GM12878 (cell line): ENCODE measurements around the gene DIP2B. TPM values are rescaled to one million over a fixed set of nuclear protein-coding genes. Genes with fewer than 3 reads are reported as not detected.

Experiments used
- ATAC-seq: fragments of 200-7000 bp; cut with Tn5 transposase; 3 replicates; pipeline ENCODE4 v1.9.1; 2020; ENCODE audit warnings: mild to moderate bottlenecking, moderate library complexity
- BruUV-seq: library from RNA; stranded (reverse); fragments of 400-500 nt; replicated peaks from 2 replicates; lab custom pipeline; 2021; lab: Mats Ljungman, UMichigan
- CTCF ChIA-PET: fragments of 300-600 bp; sonication (Branson Sonifier 250); formaldehyde crosslinking; extraction: SDS; loops from one replicate; lab custom pipeline; 2021; ENCODE audit warnings: inconsistent platforms; lab: Yijun Ruan, JAX
- POLR2A ChIA-PET: fragments of 350-600 bp; formaldehyde crosslinking; extraction: SDS; loops from one replicate; lab custom pipeline; 2021; ENCODE audit warnings: inconsistent platforms; lab: Charles Lee
- RAD21 ChIA-PET: fragments of 300-600 bp; sonication (Branson Sonifier 250); formaldehyde crosslinking; loops from one replicate; lab custom pipeline; 2023; ENCODE audit warnings: antibody characterized with exemption; ENCODE audit not compliant: unreplicated experiment; lab: Charles Lee
- SMC1A ChIA-PET: fragments of 300-600 bp; sonication (Branson Sonifier 250); formaldehyde crosslinking; loops from one replicate; lab custom pipeline; 2023; ENCODE audit not compliant: unreplicated experiment, uncharacterized antibody; lab: Charles Lee
- DNase-seq: peaks from one replicate; pipeline ENCODE4 v3.0.0-alpha.2; 2011; ENCODE audit warnings: low read depth, low spot score
- FAIRE-seq: peaks from 3 replicates; lab custom pipeline; 2011; peaks lifted over from hg19 to GRCh38; lab: Jason Lieb, UNC
- H2AFZ ChIP-seq: 2 replicates; pipeline ENCODE4 v1.6.0; 2011; ENCODE audit warnings: low read depth, low read length, control low read depth; ENCODE audit not compliant: control insufficient read depth
- H3K27ac ChIP-seq: 2 replicates; pipeline ENCODE4 v1.5.1; 2011; ENCODE audit warnings: control low read depth; ENCODE audit not compliant: control insufficient read depth, insufficient read depth
- H3K27me3 ChIP-seq, 2 experiments: replicated peaks in 1 of 2; 2 replicates each; pipeline versions ENCODE4 v1.6.0 to v1.6.1; 2011; ENCODE audit warnings: low read length in 1 of 2; ENCODE audit not compliant: control insufficient read depth in 2 of 2, insufficient read depth in 2 of 2
- H3K36me3 ChIP-seq, 2 experiments: 2 replicates each; pipeline ENCODE4 v1.5.1; 2011; ENCODE audit warnings: low read length in 1 of 2; ENCODE audit not compliant: control insufficient read depth in 2 of 2, insufficient read depth in 2 of 2
- H3K4me1 ChIP-seq: 2 replicates; pipeline ENCODE4 v1.6.1; 2011; ENCODE audit warnings: mild to moderate bottlenecking, low read length, moderate library complexity, mixed read lengths; ENCODE audit not compliant: control insufficient read depth, insufficient read depth
- H3K4me2 ChIP-seq: 2 replicates; pipeline ENCODE4 v1.6.0; 2011; ENCODE audit warnings: control low read depth; ENCODE audit not compliant: control insufficient read depth, insufficient read depth
- H3K4me3 ChIP-seq: fragments of 200-600 bp; sonication (generic); 2 replicates; pipeline ENCODE4 v1.5.1; 2016
- H3K79me2 ChIP-seq: 2 replicates; pipeline ENCODE4 v1.6.0; 2011; ENCODE audit warnings: low read length; ENCODE audit not compliant: control insufficient read depth, insufficient read depth
- H3K9ac ChIP-seq: 2 replicates; pipeline ENCODE4 v1.8.0; 2011; ENCODE audit warnings: low read length, control low read depth, mixed read lengths; ENCODE audit not compliant: control insufficient read depth, insufficient read depth
- H3K9me3 ChIP-seq: replicated peaks from 3 replicates; pipeline ENCODE4 v1.5.1; 2011; ENCODE audit warnings: mild to moderate bottlenecking, low read length; ENCODE audit not compliant: control insufficient read depth, insufficient read depth
- H4K20me1 ChIP-seq: 2 replicates; pipeline ENCODE4 v1.6.0; 2011; ENCODE audit not compliant: control insufficient read depth, insufficient read depth
- BMI1 ChIP-seq: fragments of 450-650 bp; IDR thresholded peaks from 2 replicates; pipeline ENCODE4 v1.6.1; 2016; ENCODE audit warnings: mild to moderate bottlenecking, moderate library complexity, borderline replicate concordance
- BRCA1 ChIP-seq: IDR thresholded peaks from 2 replicates; pipeline ENCODE4 v1.6.1; 2011; ENCODE audit warnings: low read depth, low read length, improper control_type of control experiment
- CBFB ChIP-seq: IDR thresholded peaks from 2 replicates; pipeline ENCODE4 v1.6.1; 2016; ENCODE audit warnings: antibody characterized with exemption, low read depth
- CBX5 ChIP-seq: sonication (generic); IDR thresholded peaks from 2 replicates; pipeline ENCODE4 v1.6.1; 2016; ENCODE audit warnings: low read depth, moderate library complexity, mild to moderate bottlenecking, inconsistent platforms
- CEBPB ChIP-seq, 2 experiments: fragments of 150-350 bp in 1 of 2; IDR thresholded peaks; 2 replicates each; pipeline ENCODE4 v1.6.1; 2012 to 2014; ENCODE audit warnings: low read depth in 2 of 2, low read length in 2 of 2, borderline replicate concordance in 1 of 2, inconsistent platforms in 1 of 2
- FOS ChIP-seq: IDR thresholded peaks from 3 replicates; pipeline ENCODE4 v1.6.1; 2011; ENCODE audit warnings: borderline replicate concordance; ENCODE audit not compliant: insufficient read length; ENCODE audit errors: extremely low read depth
- KLF5 ChIP-seq: fragments of 450-650 bp; IDR thresholded peaks from 2 replicates; pipeline ENCODE4 v1.6.1; 2014; ENCODE audit warnings: mild to moderate bottlenecking; ENCODE audit not compliant: partially characterized antibody
- MTA2 ChIP-seq: fragments of 450-650 bp; IDR thresholded peaks from 2 replicates; pipeline ENCODE4 v1.6.1; 2016; ENCODE audit warnings: low read depth, mild to moderate bottlenecking, moderate library complexity
- NBN ChIP-seq: fragments of 450-650 bp; IDR thresholded peaks from 2 replicates; pipeline ENCODE4 v1.6.1; 2016
- NFYA ChIP-seq: IDR thresholded peaks from 2 replicates; pipeline ENCODE4 v1.6.1; 2011; ENCODE audit warnings: low read depth, mild to moderate bottlenecking, low read length, improper control_type of control experiment, borderline replicate concordance
- NRF1 ChIP-seq: conservative IDR thresholded peaks from 2 replicates; pipeline ENCODE4 v1.6.1; 2011; ENCODE audit warnings: mild to moderate bottlenecking, low read depth, low read length, improper control_type of control experiment
- POLR2A ChIP-seq: IDR thresholded peaks from 2 replicates; pipeline ENCODE4 v1.6.1; 2011; ENCODE audit warnings: low read depth, mild to moderate bottlenecking, low read length
- RAD21 ChIP-seq: IDR thresholded peaks from 2 replicates; pipeline ENCODE4 v1.6.1; 2011; ENCODE audit warnings: mild to moderate bottlenecking, low read depth, low read length, moderate library complexity; ENCODE audit not compliant: insufficient read depth
- TAF1 ChIP-seq: IDR thresholded peaks from 2 replicates; pipeline ENCODE4 v1.6.1; 2011; ENCODE audit warnings: mild to moderate bottlenecking, low read depth, low read length, borderline replicate concordance
- ZBED1 ChIP-seq: IDR thresholded peaks from 2 replicates; pipeline ENCODE4 v1.6.1; 2016; ENCODE audit warnings: borderline replicate concordance
- ZNF622 ChIP-seq: fragments of 450-650 bp; IDR thresholded peaks from 2 replicates; pipeline ENCODE4 v1.6.1; 2017; ENCODE audit warnings: mild to moderate bottlenecking, inconsistent platforms
- ZZZ3 ChIP-seq: IDR thresholded peaks from 2 replicates; pipeline ENCODE4 v1.6.1; 2011; ENCODE audit warnings: low read depth; ENCODE audit not compliant: control insufficient read depth, insufficient read length
- WGBS: methylation state at CpG from one replicate; pipeline ENCODE4 v1.1.6; 2016; ENCODE audit warnings: low lambda C conversion rate; ENCODE audit not compliant: insufficient replicate concordance, insufficient coverage; ENCODE audit errors: missing lambda C conversion rate; 5-methylcytosine and 5-hydroxymethylcytosine counted together
- in situ Hi-C: fragments of 300-500 bp; cut with MboI; formaldehyde crosslinking; loops from 9 replicates; pipeline ENCODE4 v1.14.3; 2018; ENCODE audit warnings: mixed read lengths
- intact Hi-C: fragments of 100-400 bp; cut with micrococcal nuclease; formaldehyde crosslinking; loops from one replicate; pipeline ENCODE4 v1.14.2; 2022; ENCODE audit not compliant: unreplicated experiment
- polyA plus RNA-seq, 11 experiments: library from polyadenylated mRNA; depleted of rRNA in 4 of 11; unstranded in 6 of 11; stranded (reverse) in 5 of 11; fragments of >200 nt; fragmentation: Nextera tagmentation in 4 of 11; fragmentation: Illumina TruSeq in 1 of 11; extraction: Ambion mirVana in 4 of 11; extraction: Trizol in 1 of 11; gene quantifications; 1 replicate in 1 of 11; 2 replicates in 10 of 11; pipeline versions ENCODE4 v1.2.1 to v1.2.3, GENCODE V29; 2011 to 2016; ENCODE audit warnings: inconsistent platforms in 2 of 11, missing spikeins in 2 of 11, low read depth in 1 of 11
- total RNA-seq, 4 experiments: library from RNA; depleted of rRNA in 3 of 4; stranded (reverse); fragments of >200 nt in 3 of 4; fragmentation: Illumina TruSeq in 1 of 4; extraction: Trizol in 1 of 4; gene quantifications; 2 replicates each; pipeline versions ENCODE4 v1.2.1 to v1.2.3, GENCODE V29; 2013 to 2021
- TF ChIP-seq, protein P1 (sequence below): fragments of 450-650 bp; IDR thresholded peaks from 2 replicates; pipeline ENCODE4 v1.6.1; 2017; ENCODE audit warnings: mild to moderate bottlenecking, low read depth, inconsistent platforms; ENCODE audit not compliant: poor library complexity, severe bottlenecking
- TF ChIP-seq, protein P2 (sequence below): IDR thresholded peaks from 2 replicates; pipeline ENCODE4 v1.6.1; 2012; ENCODE audit warnings: low read depth, low read length, improper control_type of control experiment
- TF ChIP-seq, protein P3 (sequence below): fragments of 450-650 bp; formaldehyde crosslinking; IDR thresholded peaks from 2 replicates; pipeline ENCODE4 v1.4.0; 2022; ENCODE audit warnings: mild to moderate bottlenecking, moderate library complexity

The DIP2B gene
- total and polyA plus RNA-seq, 10 of the 15 experiments (the other 5 are each of a cell fraction or from before 2014, with no cell fraction given), result 4.5 to 30.0 (median 18.6) TPM

DNA sequence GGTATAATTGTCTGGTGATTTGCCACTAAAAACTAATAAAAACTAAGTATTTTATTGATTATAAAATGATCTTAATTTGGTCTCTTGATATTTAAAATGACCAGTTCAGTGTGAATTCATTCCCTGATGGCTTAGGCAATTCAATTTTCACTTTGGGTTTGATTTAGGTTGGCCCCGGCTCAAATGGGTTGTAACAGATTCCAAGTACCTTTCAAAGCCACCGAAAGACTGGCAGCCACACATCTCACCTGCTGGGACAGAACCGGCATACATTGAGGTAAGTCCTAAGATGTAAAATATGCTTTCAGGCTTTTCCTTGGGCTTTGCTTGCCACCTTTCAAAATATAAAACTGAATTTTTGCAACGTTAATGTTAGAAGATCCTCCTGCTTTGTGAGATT is 181.6 kb downstream of the DIP2B start:
- TF ChIP-seq, protein P1, sequence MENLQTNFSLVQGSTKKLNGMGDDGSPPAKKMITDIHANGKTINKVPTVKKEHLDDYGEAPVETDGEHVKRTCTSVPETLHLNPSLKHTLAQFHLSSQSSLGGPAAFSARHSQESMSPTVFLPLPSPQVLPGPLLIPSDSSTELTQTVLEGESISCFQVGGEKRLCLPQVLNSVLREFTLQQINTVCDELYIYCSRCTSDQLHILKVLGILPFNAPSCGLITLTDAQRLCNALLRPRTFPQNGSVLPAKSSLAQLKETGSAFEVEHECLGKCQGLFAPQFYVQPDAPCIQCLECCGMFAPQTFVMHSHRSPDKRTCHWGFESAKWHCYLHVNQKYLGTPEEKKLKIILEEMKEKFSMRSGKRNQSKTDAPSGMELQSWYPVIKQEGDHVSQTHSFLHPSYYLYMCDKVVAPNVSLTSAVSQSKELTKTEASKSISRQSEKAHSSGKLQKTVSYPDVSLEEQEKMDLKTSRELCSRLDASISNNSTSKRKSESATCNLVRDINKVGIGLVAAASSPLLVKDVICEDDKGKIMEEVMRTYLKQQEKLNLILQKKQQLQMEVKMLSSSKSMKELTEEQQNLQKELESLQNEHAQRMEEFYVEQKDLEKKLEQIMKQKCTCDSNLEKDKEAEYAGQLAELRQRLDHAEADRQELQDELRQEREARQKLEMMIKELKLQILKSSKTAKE, result no peak
- TF ChIP-seq TAF1 (no peak), ZBED1 (no peak), CEBPB (IDR thresholded peaks at IDR 0.05; ENCODE audit: borderline replicate concordance in 1 of 2, low read depth in 2 of 2, low read length in 2 of 2) (no peak), RAD21 (no peak), CBFB (no peak), ZZZ3 (no peak), NRF1 (no peak), BMI1 (no peak), NFYA (no peak), KLF5 (no peak), ZNF622 (no peak), FOS (no peak), MTA2 (no peak), CBX5 (no peak), BRCA1 (no peak), POLR2A (no peak), NBN (no peak)
- TF ChIP-seq, protein P2, sequence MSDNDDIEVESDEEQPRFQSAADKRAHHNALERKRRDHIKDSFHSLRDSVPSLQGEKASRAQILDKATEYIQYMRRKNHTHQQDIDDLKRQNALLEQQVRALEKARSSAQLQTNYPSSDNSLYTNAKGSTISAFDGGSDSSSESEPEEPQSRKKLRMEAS, result no peak
- TF ChIP-seq, protein P3, sequence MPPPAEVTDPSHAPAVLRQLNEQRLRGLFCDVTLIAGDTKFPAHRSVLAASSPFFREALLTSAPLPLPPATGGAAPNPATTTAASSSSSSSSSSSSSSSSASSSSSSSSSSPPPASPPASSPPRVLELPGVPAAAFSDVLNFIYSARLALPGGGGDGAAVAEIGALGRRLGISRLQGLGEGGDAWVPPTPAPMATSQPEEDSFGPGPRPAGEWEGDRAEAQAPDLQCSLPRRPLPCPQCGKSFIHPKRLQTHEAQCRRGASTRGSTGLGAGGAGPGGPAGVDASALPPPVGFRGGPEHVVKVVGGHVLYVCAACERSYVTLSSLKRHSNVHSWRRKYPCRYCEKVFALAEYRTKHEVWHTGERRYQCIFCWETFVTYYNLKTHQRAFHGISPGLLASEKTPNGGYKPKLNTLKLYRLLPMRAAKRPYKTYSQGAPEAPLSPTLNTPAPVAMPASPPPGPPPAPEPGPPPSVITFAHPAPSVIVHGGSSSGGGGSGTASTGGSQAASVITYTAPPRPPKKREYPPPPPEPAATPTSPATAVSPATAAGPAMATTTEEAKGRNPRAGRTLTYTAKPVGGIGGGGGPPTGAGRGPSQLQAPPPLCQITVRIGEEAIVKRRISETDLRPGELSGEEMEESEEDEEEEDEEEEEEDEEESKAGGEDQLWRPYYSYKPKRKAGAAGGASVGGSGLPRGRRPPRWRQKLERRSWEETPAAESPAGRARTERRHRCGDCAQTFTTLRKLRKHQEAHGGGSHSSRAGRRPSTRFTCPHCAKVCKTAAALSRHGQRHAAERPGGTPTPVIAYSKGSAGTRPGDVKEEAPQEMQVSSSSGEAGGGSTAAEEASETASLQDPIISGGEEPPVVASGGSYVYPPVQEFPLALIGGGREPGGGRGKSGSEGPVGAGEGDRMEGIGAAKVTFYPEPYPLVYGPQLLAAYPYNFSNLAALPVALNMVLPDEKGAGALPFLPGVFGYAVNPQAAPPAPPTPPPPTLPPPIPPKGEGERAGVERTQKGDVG (CRISPR knock-in tag), result no peak
- in situ Hi-C loops (no loop called here), intact Hi-C loops (no loop called here)
- POLR2A ChIA-PET, result no interaction called here
- ATAC-seq (no peak), FAIRE-seq (no peak), DNase-seq (no peak)
- no peaks in the 10 kb centered on the region for H3K9me3 ChIP-seq
- no peaks in the 10 kb centered on the region for H3K4me1 ChIP-seq
- WGBS, result 98% methylated on average over 4 of the region's 4 CpGs
- RAD21 ChIA-PET, result no interaction called here
- no peak overlapping the region for H3K4me2 ChIP-seq
- CTCF ChIA-PET, result no interaction called here
- H3K79me2 ChIP-seq, result no peaks in the 10 kb centered on the region
- no peak overlapping the region for H3K27ac ChIP-seq
- peaks cover 0 to 15% of the 10 kb centered on the region in 2 experiments; a peak in 2 of 4 replicates for H3K36me3 ChIP-seq
- no TSS peak for BruUV-seq
- no peaks in the 10 kb centered on the region for H4K20me1 ChIP-seq
- no peak overlapping the region for H2AFZ ChIP-seq
- H3K27me3 ChIP-seq, result no peaks in the 10 kb centered on the region
- H3K9ac ChIP-seq, result no peak overlapping the region
- H3K4me3 ChIP-seq, result no peak overlapping the region
- SMC1A ChIA-PET, result interaction anchor here (0.7 to 1.4 kb wide), 4 partner anchors 8 to 362 kb away, joined by 3 to 4 read pairs (median 4); no protein-coding TSS in a partner anchor
